Measurements from ENCODE around the gene CYB561D2.

Gene CYB561D2

GRCh38 chr3:50338965-50339364 is 11.7 kb upstream of the CYB561D2 start:
- Histone ChIP-seq H3F3A (ENCODE audit: insufficient read depth, low read length) (0 out of 2 replicates have a peak, but pooled peaks cover 5% of the 10 kb centered on the region), H3K4me3 (ENCODE audit: low read depth, low read length, poor library complexity, severe bottlenecking) (peak overlapping the region; percentile 88), H3K27me3 (ENCODE audit: insufficient read depth, low read length) (no peaks in the 10 kb centered on the region), H3K9me3 (ENCODE audit: low read length) (no peaks in the 10 kb centered on the region), H4K20me1 (ENCODE audit: insufficient read depth, low read length) (no peaks in the 10 kb centered on the region), H3K9me2 (ENCODE audit: low read depth, low read length) (no peaks in the 10 kb centered on the region), H3K36me3 (ENCODE audit: insufficient read depth, low read length) (peaks cover 12% of the 10 kb centered on the region; the same call in 1 of the 2 replicates), H3K27ac (ENCODE audit: low read depth, low read length, poor library complexity, severe bottlenecking) (peak overlapping the region; percentile 89), H3K9ac (ENCODE audit: low read length) (peak overlapping the region; percentile 96; the same call in 1 of the 2 replicates), H2AFZ (ENCODE audit: low read length) (no peak overlapping the region), H3K79me2 (ENCODE audit: insufficient read depth, low read length) (peaks cover 28% of the 10 kb centered on the region), H3K4me2 (ENCODE audit: low read length) (peak overlapping the region; percentile 97), H3K4me1 (ENCODE audit: insufficient read depth, low read length, severe bottlenecking) (peaks cover 64% of the 10 kb centered on the region)
- TF ChIP-seq CTCF (IDR thresholded peaks at IDR 0.05; ENCODE audit: low read length) (no peak), EZH2 (IDR thresholded peaks at IDR 0.05; ENCODE audit: borderline replicate concordance, low read length) (no peak)

GRCh38 chr3:50339485-50340146 is 11.0 kb upstream of the CYB561D2 start:
- Histone ChIP-seq H3K9me2 (ENCODE audit: low read depth, low read length) (no peaks in the 10 kb centered on the region), H3F3A (ENCODE audit: insufficient read depth, low read length) (0 out of 2 replicates have a peak, but pooled peaks cover 5% of the 10 kb centered on the region), H2AFZ (ENCODE audit: low read length) (no peak overlapping the region), H4K20me1 (ENCODE audit: insufficient read depth, low read length) (no peaks in the 10 kb centered on the region), H3K4me2 (ENCODE audit: low read length) (peak overlapping the region; percentile 76), H3K79me2 (ENCODE audit: insufficient read depth, low read length) (peaks cover 22% of the 10 kb centered on the region), H3K4me3 (ENCODE audit: low read depth, low read length, poor library complexity, severe bottlenecking) (peak overlapping the region; percentile 58), H3K36me3 (ENCODE audit: insufficient read depth, low read length) (peaks cover 6% of the 10 kb centered on the region; the same call in 1 of the 2 replicates), H3K27me3 (ENCODE audit: insufficient read depth, low read length) (no peaks in the 10 kb centered on the region), H3K4me1 (ENCODE audit: insufficient read depth, low read length, severe bottlenecking) (peaks cover 57% of the 10 kb centered on the region), H3K27ac (ENCODE audit: low read depth, low read length, poor library complexity, severe bottlenecking) (no peak overlapping the region), H3K9ac (ENCODE audit: low read length) (peak overlapping the region; percentile 53; the same call in 1 of the 2 replicates), H3K9me3 (ENCODE audit: low read length) (no peaks in the 10 kb centered on the region)
- TF ChIP-seq CTCF (IDR thresholded peaks at IDR 0.05; ENCODE audit: low read length) (no peak), EZH2 (IDR thresholded peaks at IDR 0.05; ENCODE audit: borderline replicate concordance, low read length) (no peak)

- Histone ChIP-seq H3K9me3 (ENCODE audit: low read length) (no peaks in the 10 kb centered on the region), H3K27me3 (ENCODE audit: insufficient read depth, low read length) (no peaks in the 10 kb centered on the region), H3F3A (ENCODE audit: insufficient read depth, low read length) (0 out of 2 replicates have a peak, but pooled peaks cover 5% of the 10 kb centered on the region), H3K27ac (ENCODE audit: low read depth, low read length, poor library complexity, severe bottlenecking) (no peak overlapping the region), H3K79me2 (ENCODE audit: insufficient read depth, low read length) (peaks cover 18% of the 10 kb centered on the region), H3K9me2 (ENCODE audit: low read depth, low read length) (no peaks in the 10 kb centered on the region), H3K9ac (ENCODE audit: low read length) (peak overlapping the region; percentile 53; the same call in 1 of the 2 replicates), H3K4me3 (ENCODE audit: low read depth, low read length, poor library complexity, severe bottlenecking) (peak overlapping the region; percentile 58), H3K4me2 (ENCODE audit: low read length) (peak overlapping the region; percentile 76), H2AFZ (ENCODE audit: low read length) (no peak overlapping the region), H4K20me1 (ENCODE audit: insufficient read depth, low read length) (no peaks in the 10 kb centered on the region), H3K36me3 (ENCODE audit: insufficient read depth, low read length) (peaks cover 4% of the 10 kb centered on the region; the same call in 1 of the 2 replicates), H3K4me1 (ENCODE audit: insufficient read depth, low read length, severe bottlenecking) (peaks cover 52% of the 10 kb centered on the region)
- TF ChIP-seq CTCF (IDR thresholded peaks at IDR 0.05; ENCODE audit: low read length), result no peak
- TF ChIP-seq EZH2 (IDR thresholded peaks at IDR 0.05; ENCODE audit: borderline replicate concordance, low read length), result no peak
Observed at GRCh38 chr3:50340147-50340447, 10.6 kb upstream of the CYB561D2 start.
